A549 (cell line): ENCODE results near the gene SLIRP. TPM values are rescaled to one million over a fixed set of nuclear protein-coding genes. Genes with fewer than 3 reads are reported as not detected.

ENCODE experiments used
- ATAC-seq, 2 experiments: fragments of 200-7000 bp in 1 of 2; fragments of >200 bp in 1 of 2; cut with Nextera tagmentation in 1 of 2; cut with Tn5 transposase in 1 of 2; 3 replicates each; pipeline versions ENCODE4 v1.8.0 to v1.9.1; 2018 to 2020; ENCODE audit warnings: mild to moderate bottlenecking in 1 of 2, moderate library complexity in 1 of 2
- CTCF ChIA-PET: fragments of 300-600 bp; sonication (Branson Sonifier 250); formaldehyde crosslinking; extraction: SDS; loops from one replicate; lab custom pipeline; 2021; ENCODE audit warnings: antibody characterized with exemption, inconsistent platforms; lab: Yijun Ruan, JAX
- POLR2A ChIA-PET: fragments of 350-600 bp; formaldehyde crosslinking; extraction: SDS; loops from one replicate; lab custom pipeline; 2021; ENCODE audit warnings: antibody characterized with exemption, inconsistent platforms; lab: Yijun Ruan, JAX
- DNase-seq, 2 experiments: peaks; one replicate each; pipeline versions ENCODE4 v3.0.0 to v3.0.0-alpha.2; 2011 to 2016; ENCODE audit warnings: low read depth in 1 of 2, low spot score in 1 of 2
- FAIRE-seq: peaks from 2 replicates; lab custom pipeline; 2011; peaks lifted over from hg19 to GRCh38; lab: Jason Lieb, UNC
- H3K27ac ChIP-seq, 2 experiments: fragments of >200 bp; sonication (Bioruptor Twin); formaldehyde crosslinking; 3 replicates each; pipeline ENCODE4 v1.5.1; 2016 to 2017
- H3K4me1 ChIP-seq: fragments of >200 bp; sonication (Bioruptor Twin); formaldehyde crosslinking; 3 replicates; pipeline ENCODE4 v1.6.1; 2016
- H3K4me2 ChIP-seq: fragments of >200 bp; sonication (Bioruptor Twin); formaldehyde crosslinking; 3 replicates; pipeline ENCODE4 v1.6.1; 2016
- H3K4me3 ChIP-seq: fragments of >200 bp; sonication (Bioruptor Twin); formaldehyde crosslinking; 3 replicates; pipeline ENCODE4 v1.5.1; 2016
- H3K9me3 ChIP-seq: fragments of >200 bp; sonication (Bioruptor Twin); formaldehyde crosslinking; 3 replicates; pipeline ENCODE4 v1.6.1; 2016
- ATOH8 ChIP-seq: fragments of 250-450 bp; sonication (Bioruptor Pico); IDR thresholded peaks from 2 replicates; pipeline ENCODE4 v1.5.0; 2020; ENCODE audit warnings: low read depth, mild to moderate bottlenecking, moderate library complexity
- CBX8 ChIP-seq: fragments of 200-600 bp; sonication (generic); IDR thresholded peaks from 2 replicates; pipeline ENCODE4 v1.6.1; 2016
- CEBPB ChIP-seq, 2 experiments: fragments of >200 bp in 1 of 2; sonication (Bioruptor Twin) in 1 of 2; formaldehyde crosslinking in 1 of 2; IDR thresholded peaks; 2 replicates each; pipeline ENCODE4 v1.6.1; 2012 to 2016
- CTCF ChIP-seq: fragments of >200 bp; sonication (Bioruptor Twin); formaldehyde crosslinking; IDR thresholded peaks from 3 replicates; pipeline ENCODE4 v1.5.1; 2016
- EHF ChIP-seq: fragments of 250-450 bp; sonication (Bioruptor Pico); IDR thresholded peaks from 2 replicates; pipeline ENCODE4 v1.5.0; 2020; ENCODE audit warnings: mild to moderate bottlenecking
- EHMT2 ChIP-seq: fragments of 200-600 bp; sonication (generic); IDR thresholded peaks from 2 replicates; pipeline ENCODE4 v1.6.1; 2016; ENCODE audit warnings: antibody characterized with exemption, low read depth, mild to moderate bottlenecking, moderate library complexity
- ELK1 ChIP-seq: fragments of 150-350 bp; IDR thresholded peaks from 2 replicates; pipeline ENCODE4 v1.6.1; 2014; ENCODE audit warnings: low read depth, mild to moderate bottlenecking, low read length
- ESRRA ChIP-seq: fragments of 150-350 bp; IDR thresholded peaks from 2 replicates; pipeline ENCODE4 v1.6.1; 2014; ENCODE audit warnings: mild to moderate bottlenecking, low read length, borderline replicate concordance
- FOSB ChIP-seq: fragments of 250-450 bp; sonication (Bioruptor Pico); IDR thresholded peaks from 2 replicates; pipeline ENCODE4 v1.5.0; 2020; ENCODE audit warnings: mild to moderate bottlenecking, moderate library complexity
- HES2 ChIP-seq: fragments of >200 bp; sonication (Bioruptor Twin); formaldehyde crosslinking; IDR thresholded peaks from 2 replicates; pipeline ENCODE4 v1.6.1; 2016
- HEYL ChIP-seq: fragments of 250-450 bp; sonication (Bioruptor Pico); IDR thresholded peaks from 2 replicates; pipeline ENCODE4 v1.8.0; 2021; ENCODE audit warnings: mild to moderate bottlenecking, moderate library complexity
- HMGXB4 ChIP-seq: fragments of 250-450 bp; sonication (Bioruptor Pico); IDR thresholded peaks from 2 replicates; pipeline ENCODE4 v1.5.0; 2021; ENCODE audit warnings: mild to moderate bottlenecking, moderate library complexity, borderline replicate concordance
- HOXB5 ChIP-seq: fragments of 250-450 bp; sonication (Bioruptor Pico); IDR thresholded peaks from 2 replicates; pipeline ENCODE4 v1.5.0; 2020; ENCODE audit warnings: mild to moderate bottlenecking, moderate library complexity
- KDM1A ChIP-seq: fragments of 200-600 bp; sonication (generic); IDR thresholded peaks from 2 replicates; pipeline ENCODE4 v1.6.1; 2016; ENCODE audit warnings: low read depth, mild to moderate bottlenecking
- MAX ChIP-seq: IDR thresholded peaks from 2 replicates; pipeline ENCODE4 v1.6.1; 2012
- NPAS2 ChIP-seq: fragments of 250-450 bp; sonication (Bioruptor Pico); IDR thresholded peaks from 2 replicates; pipeline ENCODE4 v1.8.0; 2022; ENCODE audit warnings: mild to moderate bottlenecking, moderate library complexity, borderline replicate concordance
- PBX3 ChIP-seq: IDR thresholded peaks from 2 replicates; pipeline ENCODE4 v1.6.1; 2012
- RFX5 ChIP-seq: fragments of 450-650 bp; IDR thresholded peaks from 2 replicates; pipeline ENCODE4 v1.7.1; 2014; ENCODE audit warnings: antibody characterized with exemption, mild to moderate bottlenecking, moderate library complexity
- SMC3 ChIP-seq: fragments of >200 bp; sonication (Bioruptor Twin); formaldehyde crosslinking; IDR thresholded peaks from 3 replicates; pipeline ENCODE4 v1.6.1; 2018; ENCODE audit warnings: inconsistent platforms
- SREBF2 ChIP-seq: fragments of 450-650 bp; IDR thresholded peaks from 2 replicates; pipeline ENCODE4 v1.6.1; 2014; ENCODE audit warnings: mild to moderate bottlenecking, moderate library complexity
- TFCP2L1 ChIP-seq: fragments of 250-450 bp; sonication (Bioruptor Pico); IDR thresholded peaks from 2 replicates; pipeline ENCODE4 v1.5.0; 2021; ENCODE audit warnings: mild to moderate bottlenecking
- USF2 ChIP-seq: fragments of 450-650 bp; IDR thresholded peaks from 2 replicates; pipeline ENCODE4 v1.6.1; 2014; ENCODE audit warnings: antibody characterized with exemption
- ZNF302 ChIP-seq: fragments of 250-450 bp; sonication (Bioruptor Pico); IDR thresholded peaks from 2 replicates; pipeline ENCODE4 v1.9.0; 2021; ENCODE audit warnings: inconsistent platforms, mild to moderate bottlenecking, moderate library complexity
- polyA plus RNA-seq, 4 experiments: library from polyadenylated mRNA; depleted of rRNA in 3 of 4; stranded (reverse); fragments of >200 nt; fragmentation: RNase III in 1 of 4; extraction: RNeasy Plus Mini Kit Qiagen cat#74134 plus additional on column Dnase treatment in 1 of 4; gene quantifications; 2 replicates in 3 of 4; 3 replicates in 1 of 4; pipeline ENCODE4 v1.2.3, GENCODE V29; 2011 to 2017

Gene SLIRP
- polyA plus RNA-seq, 2 of the 4 experiments (the other 2 are of a cell fraction): 492 to 623 TPM

GRCh38 chr14:77667331-77667730 lies 40.6 kb upstream of the SLIRP start:
- ChIA-PET POLR2A (no interaction called here), CTCF (interaction anchor here (0.7 kb wide), 1 partner anchor 11 kb away, joined by 4 read pairs; no protein-coding TSS in a partner anchor)
- no peaks in the 10 kb centered on the region for H3K4me1 ChIP-seq
- no peak overlapping the region for H3K4me2 ChIP-seq
- DNase-seq: no peak
- ATAC-seq: no peak
- no peak for FAIRE-seq
- no peak overlapping the region for H3K4me3 ChIP-seq
- no peak overlapping the region for H3K27ac ChIP-seq
- H3K9me3 ChIP-seq: no peaks in the 10 kb centered on the region
- TF ChIP-seq HEYL (CRISPR knock-in tag) (no peak), ESRRA (no peak), SMC3 (no peak), TFCP2L1 (no peak), PBX3 (no peak), KDM1A (no peak), USF2 (no peak), EHMT2 (no peak), NPAS2 (CRISPR knock-in tag) (no peak), EHF (no peak), HOXB5 (CRISPR knock-in tag) (no peak), ELK1 (no peak), CEBPB (IDR thresholded peaks at IDR 0.05) (no peak), HMGXB4 (CRISPR knock-in tag) (no peak), SREBF2 (no peak), MAX (no peak)

- TF ChIP-seq HMGXB4 (CRISPR knock-in tag) (no peak), HES2 (no peak), FOSB (CRISPR knock-in tag) (no peak), EHF (no peak), ZNF302 (CRISPR knock-in tag) (no peak), HEYL (CRISPR knock-in tag) (no peak), HOXB5 (CRISPR knock-in tag) (no peak), ATOH8 (CRISPR knock-in tag) (no peak), CBX8 (no peak), RFX5 (no peak), CTCF (no peak)
- Histone ChIP-seq H3K4me2 (no peak overlapping the region), H3K27ac (no peak overlapping the region), H3K4me1 (no peaks in the 10 kb centered on the region), H3K9me3 (no peaks in the 10 kb centered on the region), H3K4me3 (no peak overlapping the region)
- ATAC-seq: no peak
- CTCF ChIA-PET: interaction anchor here (0.6 to 1.9 kb wide), 2 partner anchors 13 to 18 kb away, joined by 4 to 6 read pairs; no protein-coding TSS in a partner anchor
- POLR2A ChIA-PET: no interaction called here
- FAIRE-seq: no peak
- no peak for DNase-seq
Observed at GRCh38 chr14:77673193-77673592, 34.7 kb upstream of the SLIRP start.
